Panc1 (cell line): ENCODE measurements around the gene FAM217B.

ENCODE experiments used
- CTCF ChIP-seq: fragments of 450-650 bp; IDR thresholded peaks from 2 replicates; pipeline ENCODE4 v1.5.1; 2017; ENCODE audit warnings: mild to moderate bottlenecking
- REST ChIP-seq, 2 experiments: IDR thresholded peaks; 2 replicates each; pipeline ENCODE4 v1.6.1; 2011 to 2012; ENCODE audit warnings: low read depth in 2 of 2, control low read depth in 1 of 2, low read length in 1 of 2, mild to moderate bottlenecking in 1 of 2, moderate library complexity in 1 of 2; ENCODE audit not compliant: insufficient read depth in 1 of 2
- SIN3A ChIP-seq: IDR thresholded peaks from 2 replicates; pipeline ENCODE4 v1.6.1; 2012; ENCODE audit warnings: low read depth, mild to moderate bottlenecking, low read length, moderate library complexity, borderline replicate concordance; ENCODE audit not compliant: insufficient read depth
- TCF7L2 ChIP-seq: IDR thresholded peaks from 2 replicates; pipeline ENCODE4 v1.6.1; 2011; ENCODE audit warnings: mild to moderate bottlenecking, low read depth, low read length, inconsistent platforms

- TF ChIP-seq CTCF, result no peak
- no peak for TF ChIP-seq SIN3A
- no peak for TF ChIP-seq TCF7L2
- no peak for TF ChIP-seq REST (IDR thresholded peaks at IDR 0.05; ENCODE audit: insufficient read depth in 1 of 2, low read depth in 2 of 2, low read length in 1 of 2)
Measured at GRCh38 chr20:59954718-59955117, 14.5 kb downstream of the FAM217B start.
